Adipocyte (in vitro differentiated cells): ENCODE data around the gene CD300LG.
"Not testable (repeated sequence)": the region's sequence is repeated elsewhere in the genome, so short reads cannot be mapped to it uniquely, and the experiment has no call there.

Experiments used
- DNase-seq: peaks from one replicate; pipeline ENCODE4 v3.0.0-alpha.2; 2015; ENCODE audit warnings: low read depth
- H3K27me3 ChIP-seq: replicated peaks from 2 replicates; pipeline ENCODE4 v1.7.0; 2013; ENCODE audit warnings: mild to moderate bottlenecking, low read length, moderate library complexity; ENCODE audit not compliant: control insufficient read depth, insufficient read depth
- H3K36me3 ChIP-seq: 2 replicates; pipeline ENCODE4 v1.7.0; 2013; ENCODE audit warnings: low read length, mild to moderate bottlenecking, moderate library complexity; ENCODE audit not compliant: control insufficient read depth, insufficient read depth, severe bottlenecking
- H3K4me1 ChIP-seq: 2 replicates; pipeline ENCODE4 v1.7.0; 2013; ENCODE audit warnings: mild to moderate bottlenecking, low read length, moderate library complexity; ENCODE audit not compliant: control insufficient read depth, insufficient read depth
- H3K4me3 ChIP-seq: 2 replicates; pipeline ENCODE4 v1.7.0; 2013; ENCODE audit warnings: mild to moderate bottlenecking, low read length, moderate library complexity
- H3K9ac ChIP-seq: 2 replicates; pipeline ENCODE4 v1.7.0; 2013; ENCODE audit warnings: mild to moderate bottlenecking, low read length, moderate library complexity
- H3K9me3 ChIP-seq: 2 replicates; pipeline ENCODE4 v1.7.0; 2013; ENCODE audit warnings: mild to moderate bottlenecking, low read length, moderate library complexity; ENCODE audit not compliant: control insufficient read depth

The CD300LG gene

GRCh38 chr17:43846963-43847371, at the start of gene CD300LG:
Gene CD300LG (plus strand): TSS chr17:43847176. CDS start chr17:43847217, 41 bp downstream.
- peak within 1 kb of the TSS; percentile 52 for H3K9ac ChIP-seq
- no peaks in the 10 kb centered on the region for H3K36me3 ChIP-seq
- H3K27me3 ChIP-seq = peaks cover 18% of the 10 kb centered on the region
- no peaks in the 10 kb centered on the region for H3K9me3 ChIP-seq
- H3K4me3 ChIP-seq = no peak within 1 kb of the TSS
- H3K4me1 ChIP-seq = peaks cover 12% of the 10 kb centered on the region
- no peak for DNase-seq

- not testable (repeated sequence) for H3K4me3 ChIP-seq, DNase-seq, H3K27me3 ChIP-seq, H3K9me3 ChIP-seq, H3K36me3 ChIP-seq, H3K4me1 ChIP-seq, H3K9ac ChIP-seq
Measured at GRCh38 chr17:43798024-43798423, 49.0 kb upstream of the CD300LG start.

GRCh38 chr17:43799047-43799446, 47.9 kb upstream of the CD300LG start:
- Histone ChIP-seq H3K9me3 (no peaks in the 10 kb centered on the region), H3K9ac (no peak overlapping the region), H3K36me3 (peaks cover 8% of the 10 kb centered on the region), H3K4me1 (no peaks in the 10 kb centered on the region), H3K27me3 (no peaks in the 10 kb centered on the region), H3K4me3 (no peak overlapping the region)
- DNase-seq = no peak

GRCh38 chr17:43800736-43801135, 46.2 kb upstream of the CD300LG start:
- H3K4me3 ChIP-seq = no peak overlapping the region
- H3K27me3 ChIP-seq = no peaks in the 10 kb centered on the region
- peaks cover 12% of the 10 kb centered on the region for H3K36me3 ChIP-seq
- H3K9me3 ChIP-seq = no peaks in the 10 kb centered on the region
- no peak overlapping the region for H3K9ac ChIP-seq
- no peak for DNase-seq
- H3K4me1 ChIP-seq = no peaks in the 10 kb centered on the region

GRCh38 chr17:43801844-43802243, 45.1 kb upstream of the CD300LG start:
- H3K27me3 ChIP-seq = no peaks in the 10 kb centered on the region
- no peak overlapping the region for H3K9ac ChIP-seq
- H3K4me3 ChIP-seq = no peak overlapping the region
- no peaks in the 10 kb centered on the region for H3K4me1 ChIP-seq
- peaks cover 17% of the 10 kb centered on the region for H3K36me3 ChIP-seq
- no peak for DNase-seq
- H3K9me3 ChIP-seq = no peaks in the 10 kb centered on the region

GRCh38 chr17:43803758-43804157, 43.2 kb upstream of the CD300LG start:
- H3K27me3 ChIP-seq = no peaks in the 10 kb centered on the region
- DNase-seq = no peak

GRCh38 chr17:43805117-43805516, 41.9 kb upstream of the CD300LG start:
- H3K9ac ChIP-seq = no peak overlapping the region
- no peak for DNase-seq
- H3K36me3 ChIP-seq = peaks cover 34% of the 10 kb centered on the region
- no peaks in the 10 kb centered on the region for H3K4me1 ChIP-seq
- H3K27me3 ChIP-seq = no peaks in the 10 kb centered on the region
- no peaks in the 10 kb centered on the region for H3K9me3 ChIP-seq
- no peak overlapping the region for H3K4me3 ChIP-seq

More at GRCh38 chr17:43803758-43804157, 43.2 kb upstream of the CD300LG start:
- Histone ChIP-seq H3K9ac (no peak overlapping the region), H3K4me1 (no peaks in the 10 kb centered on the region), H3K36me3 (peaks cover 27% of the 10 kb centered on the region), H3K4me3 (no peak overlapping the region), H3K9me3 (no peaks in the 10 kb centered on the region)

GRCh38 chr17:43808076-43808475, 38.9 kb upstream of the CD300LG start:
- no peaks in the 10 kb centered on the region for H3K9me3 ChIP-seq
- H3K9ac ChIP-seq = no peak overlapping the region
- DNase-seq = no peak
- no peak overlapping the region for H3K4me3 ChIP-seq
- peaks cover 54% of the 10 kb centered on the region for H3K36me3 ChIP-seq
- H3K4me1 ChIP-seq = no peaks in the 10 kb centered on the region
- no peaks in the 10 kb centered on the region for H3K27me3 ChIP-seq

GRCh38 chr17:43809121-43809520, 37.9 kb upstream of the CD300LG start:
- Histone ChIP-seq H3K9me3 (no peaks in the 10 kb centered on the region), H3K36me3 (peaks cover 62% of the 10 kb centered on the region), H3K27me3 (no peaks in the 10 kb centered on the region), H3K4me1 (peaks cover 8% of the 10 kb centered on the region), H3K9ac (no peak overlapping the region), H3K4me3 (no peak overlapping the region)
- no peak for DNase-seq

- no peak for DNase-seq
- Histone ChIP-seq H3K36me3 (peaks cover 61% of the 10 kb centered on the region), H3K27me3 (no peaks in the 10 kb centered on the region), H3K4me3 (no peak overlapping the region), H3K9ac (no peak overlapping the region), H3K9me3 (no peaks in the 10 kb centered on the region), H3K4me1 (peaks cover 20% of the 10 kb centered on the region)
Measured at GRCh38 chr17:43810226-43810715, 36.7 kb upstream of the CD300LG start.

- H3K4me3 ChIP-seq = no peak overlapping the region
- H3K9me3 ChIP-seq = no peaks in the 10 kb centered on the region
- peaks cover 59% of the 10 kb centered on the region for H3K36me3 ChIP-seq
- no peak for DNase-seq
- peaks cover 21% of the 10 kb centered on the region for H3K4me1 ChIP-seq
- no peaks in the 10 kb centered on the region for H3K27me3 ChIP-seq
- no peak overlapping the region for H3K9ac ChIP-seq
Measured at GRCh38 chr17:43810823-43811222, 36.2 kb upstream of the CD300LG start.
